GM21367 (cell line): ENCODE measurements around the gene HSF2.
A peak's percentile ranks its signal among the peaks of the same experiment; 100 is the strongest.
"Not testable (repeated sequence)": the region's sequence is repeated elsewhere in the genome, so short reads cannot be mapped to it uniquely, and the experiment has no call there.

ENCODE experiments used
- ATAC-seq: cut with Tn5 transposase; IDR thresholded peaks from one replicate; pipeline ENCODE4 v1.9.1; 2021; ENCODE audit not compliant: unreplicated experiment

Gene HSF2

DNA sequence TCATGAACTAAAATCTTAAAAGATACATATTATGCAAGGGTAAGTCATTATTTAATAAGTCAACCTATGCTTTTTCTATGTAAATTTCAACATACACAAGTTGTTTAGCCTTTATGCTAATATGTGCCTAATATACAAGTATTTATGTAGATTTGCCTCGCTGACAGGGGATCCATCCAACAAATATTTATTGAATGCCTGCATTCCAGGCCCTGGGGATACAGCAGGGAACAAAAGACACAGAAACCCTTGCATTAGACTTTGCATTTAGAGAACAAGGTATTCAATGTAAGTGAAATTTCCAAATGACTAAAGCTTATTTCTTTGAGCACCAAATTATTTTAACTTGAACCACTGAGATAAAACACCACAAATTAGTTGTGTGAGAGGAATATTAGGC is 53.1 kb downstream of the HSF2 start:
- no peak for ATAC-seq

DNA sequence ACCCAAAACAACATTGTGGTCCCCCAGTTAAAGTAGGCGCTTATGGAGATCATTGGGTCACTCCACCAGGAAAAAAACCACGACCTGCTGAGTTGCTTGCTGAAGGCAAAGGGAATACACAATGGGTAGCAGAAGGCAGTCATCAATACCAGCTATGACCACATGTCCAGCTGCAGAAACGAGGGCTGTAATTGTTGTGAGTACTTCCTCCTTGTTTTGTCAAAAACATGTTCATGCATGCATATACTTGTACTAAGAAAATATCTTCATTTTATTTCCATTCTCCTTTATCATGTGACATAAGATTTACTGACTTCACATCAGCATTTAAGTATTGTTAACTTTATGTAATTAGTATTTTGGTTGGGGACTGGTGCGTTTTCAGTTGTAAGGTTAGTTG is 55.2 kb downstream of the HSF2 start:
- no peak for ATAC-seq

DNA sequence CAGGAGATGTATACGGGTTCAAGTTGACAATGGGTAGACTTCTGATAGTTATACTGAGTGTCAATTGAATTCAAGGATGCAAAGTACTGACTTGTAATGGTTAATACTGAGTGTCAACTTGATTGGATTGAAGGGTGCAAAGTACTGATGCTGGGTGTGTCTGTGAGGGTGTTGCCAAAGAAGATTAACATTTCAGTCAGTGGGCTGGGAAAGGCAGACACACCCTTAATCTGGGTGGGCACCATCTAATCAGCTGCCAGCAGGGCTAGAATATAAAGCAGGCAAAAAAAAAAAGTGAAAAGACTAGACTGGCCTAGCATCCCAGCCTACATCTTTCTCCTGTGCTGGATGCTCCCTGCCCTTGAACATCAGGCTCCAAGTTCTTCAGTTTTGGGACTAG is 55.7 kb downstream of the HSF2 start:
- not testable (repeated sequence) for ATAC-seq

DNA sequence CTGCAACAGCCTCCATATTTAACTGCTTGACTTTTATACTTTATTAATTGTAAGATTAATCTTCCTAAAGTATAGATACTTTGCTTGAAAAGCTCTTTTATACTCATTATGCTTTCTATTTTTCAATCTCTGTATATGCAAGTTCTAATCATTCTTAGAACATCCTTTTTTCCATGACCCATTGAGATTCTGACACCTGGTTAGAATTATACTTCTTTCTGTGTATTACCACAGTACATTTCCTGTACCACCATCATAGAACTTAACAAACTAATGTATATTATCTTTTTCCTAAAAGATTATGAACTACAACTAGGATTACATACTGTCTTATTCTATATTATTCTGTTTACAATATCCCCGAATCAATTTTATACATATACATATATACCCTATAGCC is 58.6 kb downstream of the HSF2 start:
- ATAC-seq, result no peak

DNA sequence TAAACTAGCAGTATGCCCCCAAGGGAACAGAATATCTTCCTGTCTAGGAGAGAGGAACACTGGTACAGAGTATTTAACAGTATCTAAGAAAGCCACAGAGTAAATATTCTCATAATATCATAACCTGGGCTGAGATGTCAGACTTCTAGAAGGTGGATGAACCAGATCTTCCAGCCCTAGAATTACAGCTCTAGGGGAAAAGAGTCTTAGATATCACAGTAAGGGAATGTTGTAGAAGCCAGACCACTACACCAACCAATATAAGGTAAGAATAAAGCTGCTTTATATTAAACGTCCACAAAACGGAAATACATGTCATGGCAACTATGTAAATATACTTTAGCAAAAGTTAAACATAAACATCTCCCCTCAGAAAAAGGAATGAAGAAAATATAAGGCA is 59.8 kb downstream of the HSF2 start:
- no peak for ATAC-seq

DNA sequence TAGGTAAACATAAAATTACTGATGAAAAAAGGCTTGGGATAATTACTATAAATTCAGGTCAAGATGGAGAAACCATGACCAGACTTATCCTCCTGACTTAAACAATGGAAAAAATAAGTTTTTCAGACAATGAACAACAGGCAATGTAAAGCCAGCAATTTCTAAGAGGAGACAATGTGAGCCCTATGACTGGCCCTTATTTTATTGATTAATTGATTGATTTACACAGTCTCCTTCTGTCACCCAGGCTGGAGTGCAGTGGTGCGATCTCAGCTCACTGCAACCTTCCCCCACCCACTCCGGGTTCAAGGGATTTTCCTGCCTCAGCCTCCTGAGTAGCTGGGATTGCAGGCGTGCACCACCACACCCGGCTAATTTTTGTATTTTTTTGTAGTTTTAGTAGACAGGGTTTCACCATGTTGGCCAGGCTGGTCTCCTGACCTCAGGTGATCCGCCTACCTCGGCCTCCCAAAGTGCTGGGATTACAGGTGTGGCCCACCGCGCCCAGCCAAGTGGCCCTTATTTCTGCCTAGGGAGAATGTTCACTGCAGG is 60.5 kb downstream of the HSF2 start:
- ATAC-seq, result not testable (repeated sequence)

DNA sequence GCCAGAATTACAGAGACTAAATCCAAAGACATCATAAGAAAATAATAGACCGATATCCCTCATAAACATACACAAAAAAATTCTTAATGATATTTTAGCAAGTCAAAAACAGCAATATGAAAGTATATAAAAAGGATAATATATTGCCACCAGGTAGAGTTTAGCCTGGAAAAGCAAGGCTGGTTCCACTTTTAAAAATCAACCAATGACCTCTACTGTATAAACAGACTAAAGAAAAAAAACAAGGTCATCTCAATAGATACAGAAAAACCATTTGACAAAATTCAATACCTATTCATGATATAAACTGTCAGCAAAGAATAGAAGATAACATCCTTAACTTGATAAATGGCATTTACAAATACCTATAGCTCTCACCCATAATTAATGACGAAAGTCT is 62.4 kb downstream of the HSF2 start:
- no peak for ATAC-seq

DNA sequence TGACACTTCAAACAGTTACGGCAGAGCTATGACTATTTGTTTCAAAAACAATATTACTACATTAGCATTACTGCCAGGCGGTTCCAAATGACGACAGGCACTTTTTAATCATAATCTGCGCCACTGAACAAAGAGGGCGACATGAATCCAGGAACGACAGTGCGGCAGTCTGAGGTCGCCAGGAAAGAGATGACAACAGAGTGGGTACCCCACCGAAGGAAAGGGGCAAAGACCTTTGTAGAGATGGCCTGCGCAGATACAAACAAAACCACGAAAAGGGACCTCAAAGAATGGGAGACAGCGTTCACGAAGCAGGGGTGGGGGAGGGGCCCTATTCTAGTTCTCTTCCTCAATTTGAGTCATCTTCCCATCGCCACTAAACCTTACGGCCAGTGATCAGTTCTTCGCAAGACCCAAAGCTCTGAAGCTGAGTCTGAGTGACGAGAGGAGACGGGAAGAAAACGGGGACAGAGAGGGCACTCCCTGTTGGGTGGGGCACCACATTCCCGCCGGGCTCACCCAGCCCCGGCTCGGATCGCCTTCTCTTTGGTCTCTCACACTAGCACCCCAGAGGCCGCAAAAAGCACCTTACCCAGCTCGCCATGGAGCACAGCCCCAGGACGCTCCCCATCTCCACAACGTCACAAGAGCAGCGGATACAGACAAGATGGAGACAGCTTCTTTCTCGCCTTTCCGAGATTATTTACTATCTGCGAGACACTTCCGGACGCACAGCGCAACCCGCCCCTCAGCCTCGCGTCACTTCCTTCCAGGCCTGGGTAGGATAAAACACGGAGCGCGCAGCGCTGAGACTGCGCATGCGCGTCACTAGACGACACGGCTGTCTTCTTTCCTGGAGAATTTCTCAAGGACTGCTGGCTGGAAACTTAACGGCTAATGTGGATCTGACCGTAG is 71.9 kb downstream of the HSF2 start, which contains the start of gene SERINC1:
TSS of gene SERINC1 (minus strand) at position 701 of the 915 bp plus-strand sequence. CDS start at position 631, 70 bp downstream.
- peak; percentile 99 for ATAC-seq

DNA sequence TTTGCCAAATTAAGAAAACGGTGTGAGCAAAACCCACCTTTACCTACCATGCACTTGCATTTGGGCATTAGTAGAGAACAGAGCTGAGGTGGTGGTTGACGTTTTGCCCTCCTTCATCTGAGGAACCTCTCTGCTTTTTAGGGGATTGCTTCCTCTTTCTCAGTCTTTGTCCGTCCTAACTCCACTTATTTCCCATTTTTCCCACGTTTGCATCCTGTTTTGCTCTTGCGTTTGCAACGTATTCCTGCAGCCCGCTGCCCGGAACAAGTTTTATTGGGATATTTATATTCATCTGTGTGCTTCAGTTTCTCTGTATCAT is 72.5 kb downstream of the HSF2 start:
- ATAC-seq, result peak; percentile 39

DNA sequence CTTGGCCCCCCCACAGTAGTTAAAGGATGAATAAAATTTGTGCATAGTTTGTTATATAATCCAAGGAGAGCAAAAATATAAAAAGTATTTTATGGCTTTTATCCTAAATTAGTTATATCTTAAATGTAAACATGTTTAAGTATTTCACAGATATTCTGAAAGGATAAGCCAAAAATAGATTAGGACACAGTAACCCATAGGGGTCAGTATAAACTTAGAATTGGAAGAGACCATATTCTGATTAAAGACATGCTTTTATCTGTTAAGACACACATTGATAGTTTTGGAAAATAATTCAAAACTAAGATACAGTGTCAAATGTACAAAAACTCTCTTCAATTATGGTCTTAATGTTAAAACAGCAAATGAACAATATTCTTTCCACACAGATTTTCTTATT is 76.7 kb downstream of the HSF2 start:
- ATAC-seq, result no peak

DNA sequence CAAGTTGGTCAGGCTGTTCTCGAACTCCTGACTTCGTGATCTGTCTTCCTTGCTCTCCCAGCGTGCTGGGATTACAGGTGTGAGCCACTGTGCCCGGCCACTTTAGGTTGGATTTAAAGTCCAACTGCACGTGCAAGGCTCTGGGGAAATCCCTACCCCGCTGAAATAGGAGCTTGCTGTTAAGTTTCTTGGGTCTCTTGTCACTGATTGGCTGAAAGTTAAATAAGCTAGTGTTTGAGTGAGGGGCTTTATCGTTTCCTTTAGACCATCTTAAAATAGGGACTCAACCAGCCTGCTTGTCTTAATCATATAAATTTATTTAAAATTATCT is 83.3 kb downstream of the HSF2 start:
- ATAC-seq, result no peak
